Stimulated activated CD8-positive, alpha-beta memory T cell treated with anti-CD3 and anti-CD28 coated beads, Interleukin-2, amount 100 ng/mL, for 1 hour (primary cell): Measurements from ENCODE around the gene MERTK.

ENCODE experiments used
- DNase-seq, 2 donors: peaks; one replicate each; pipeline ENCODE4 v3.0.0-alpha.2; 2020; ENCODE audit warnings: low read depth in 2 of 2

Gene MERTK

GRCh38 chr2:112077814-112078213, 179.4 kb downstream of the MERTK start:
- DNase-seq: no peak
